ENCODE measurements around the gene YPEL2. TPM values are rescaled to one million over a fixed set of nuclear protein-coding genes. Genes with fewer than 3 reads are reported as not detected.

The YPEL2 gene
- total RNA-seq, 1 experiment from 2014 or later: 1.1 TPM

GRCh38 chr17:59433586-59433985 lies 102.1 kb downstream of the YPEL2 start:
- no TSS peak for BruUV-seq (replicated peaks)
- intact Hi-C loops (cut with micrococcal nuclease; ENCODE audit: unreplicated experiment) (no loop called here), in situ Hi-C loops (cut with HindIII; ENCODE audit: low pct_unique_long_range_greater_than_20kb, low sequenced_read_pairs) (loop anchor here (25.0 kb wide), 1 partner anchor 196 kb away; no protein-coding TSS in a partner anchor)
- Histone ChIP-seq H3K9me3 (ENCODE audit: control insufficient read depth, insufficient read depth, low read depth, low read length) (no peaks in the 10 kb centered on the region), H3K4me3 (ENCODE audit: low read depth in 2 of 2, low read length in 2 of 2) (no peak overlapping the region), H3K27me3 (ENCODE audit: control insufficient read depth, insufficient read depth, low read length) (no peaks in the 10 kb centered on the region; the same call in 1 of the 2 replicates), H3K27ac (ENCODE audit: low read length) (no peak overlapping the region), H3K4me1 (ENCODE audit: control insufficient read depth, insufficient read depth, low read length) (no peaks in the 10 kb centered on the region), H3K36me3 (ENCODE audit: control insufficient read depth, insufficient read depth, low read length) (no peaks in the 10 kb centered on the region)
- ChIA-PET POLR2A (no interaction called here), CTCF (no interaction called here)
- ATAC-seq (no peak), DNase-seq (ENCODE audit: low read depth, low spot score) (no peak)
- TF ChIP-seq TCF7L2 (IDR thresholded peaks at IDR 0.05; ENCODE audit: low read depth, low read length) (no peak), SIN3A (IDR thresholded peaks at IDR 0.05; ENCODE audit: borderline replicate concordance, insufficient read depth, low read depth, low read length) (no peak), POLR2AphosphoS5 (IDR thresholded peaks at IDR 0.05; ENCODE audit: low read depth, low read length) (no peak)
- TF ChIP-seq, protein P1, sequence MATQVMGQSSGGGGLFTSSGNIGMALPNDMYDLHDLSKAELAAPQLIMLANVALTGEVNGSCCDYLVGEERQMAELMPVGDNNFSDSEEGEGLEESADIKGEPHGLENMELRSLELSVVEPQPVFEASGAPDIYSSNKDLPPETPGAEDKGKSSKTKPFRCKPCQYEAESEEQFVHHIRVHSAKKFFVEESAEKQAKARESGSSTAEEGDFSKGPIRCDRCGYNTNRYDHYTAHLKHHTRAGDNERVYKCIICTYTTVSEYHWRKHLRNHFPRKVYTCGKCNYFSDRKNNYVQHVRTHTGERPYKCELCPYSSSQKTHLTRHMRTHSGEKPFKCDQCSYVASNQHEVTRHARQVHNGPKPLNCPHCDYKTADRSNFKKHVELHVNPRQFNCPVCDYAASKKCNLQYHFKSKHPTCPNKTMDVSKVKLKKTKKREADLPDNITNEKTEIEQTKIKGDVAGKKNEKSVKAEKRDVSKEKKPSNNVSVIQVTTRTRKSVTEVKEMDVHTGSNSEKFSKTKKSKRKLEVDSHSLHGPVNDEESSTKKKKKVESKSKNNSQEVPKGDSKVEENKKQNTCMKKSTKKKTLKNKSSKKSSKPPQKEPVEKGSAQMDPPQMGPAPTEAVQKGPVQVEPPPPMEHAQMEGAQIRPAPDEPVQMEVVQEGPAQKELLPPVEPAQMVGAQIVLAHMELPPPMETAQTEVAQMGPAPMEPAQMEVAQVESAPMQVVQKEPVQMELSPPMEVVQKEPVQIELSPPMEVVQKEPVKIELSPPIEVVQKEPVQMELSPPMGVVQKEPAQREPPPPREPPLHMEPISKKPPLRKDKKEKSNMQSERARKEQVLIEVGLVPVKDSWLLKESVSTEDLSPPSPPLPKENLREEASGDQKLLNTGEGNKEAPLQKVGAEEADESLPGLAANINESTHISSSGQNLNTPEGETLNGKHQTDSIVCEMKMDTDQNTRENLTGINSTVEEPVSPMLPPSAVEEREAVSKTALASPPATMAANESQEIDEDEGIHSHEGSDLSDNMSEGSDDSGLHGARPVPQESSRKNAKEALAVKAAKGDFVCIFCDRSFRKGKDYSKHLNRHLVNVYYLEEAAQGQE (IDR thresholded peaks at IDR 0.05; ENCODE audit: insufficient read depth in 1 of 2, low read depth in 2 of 2, low read length in 1 of 2): no peak

DNA sequence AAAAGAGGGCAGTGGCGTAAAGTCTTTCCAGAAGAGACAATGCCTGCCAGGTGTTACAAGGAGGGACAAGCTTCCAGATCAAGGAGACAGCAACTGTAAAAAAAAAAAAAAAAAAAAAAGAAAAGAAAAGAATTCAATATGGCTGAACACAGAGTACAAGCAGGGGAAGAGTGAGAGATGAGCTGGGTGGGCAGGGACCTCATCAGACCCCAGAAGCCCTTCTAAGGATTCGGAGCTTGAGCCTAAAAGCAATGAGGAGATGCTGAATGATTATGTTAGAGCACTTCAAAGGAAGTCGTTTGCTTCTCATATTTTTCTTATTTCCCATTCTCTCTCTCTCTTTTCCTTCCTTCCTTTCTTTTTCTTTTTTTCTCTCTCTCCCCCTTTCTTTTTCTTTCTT lies 103.0 kb downstream of the YPEL2 start:
- CTCF ChIA-PET: no interaction called here

More for the DNA sequence above, 103.0 kb downstream of the YPEL2 start:
- no peak overlapping the region for H3K27ac ChIP-seq (ENCODE audit: low read length)
- no peak for DNase-seq (ENCODE audit: low read depth, low spot score)
- no TSS peak for BruUV-seq (replicated peaks)
- in situ Hi-C loops (cut with HindIII; ENCODE audit: low pct_unique_long_range_greater_than_20kb, low sequenced_read_pairs): loop anchor here (25.0 kb wide), 1 partner anchor 197 kb away; no protein-coding TSS in a partner anchor
- no peaks in the 10 kb centered on the region for H3K4me1 ChIP-seq (ENCODE audit: control insufficient read depth, insufficient read depth, low read length)
- no peak overlapping the region for H3K4me3 ChIP-seq (ENCODE audit: low read depth in 2 of 2, low read length in 2 of 2)
- no peaks in the 10 kb centered on the region; the same call in 1 of the 2 replicates for H3K27me3 ChIP-seq (ENCODE audit: control insufficient read depth, insufficient read depth, low read length)
- H3K9me3 ChIP-seq (ENCODE audit: control insufficient read depth, insufficient read depth, low read depth, low read length): no peaks in the 10 kb centered on the region
- intact Hi-C loops (cut with micrococcal nuclease; ENCODE audit: unreplicated experiment): no loop called here
- no peak for ATAC-seq
- POLR2A ChIA-PET: no interaction called here
- H3K36me3 ChIP-seq (ENCODE audit: control insufficient read depth, insufficient read depth, low read length): no peaks in the 10 kb centered on the region
- TF ChIP-seq TCF7L2 (IDR thresholded peaks at IDR 0.05; ENCODE audit: low read depth, low read length) (no peak), POLR2AphosphoS5 (IDR thresholded peaks at IDR 0.05; ENCODE audit: low read depth, low read length) (no peak), SIN3A (IDR thresholded peaks at IDR 0.05; ENCODE audit: borderline replicate concordance, insufficient read depth, low read depth, low read length) (no peak)
- TF ChIP-seq, protein P1 (IDR thresholded peaks at IDR 0.05; ENCODE audit: insufficient read depth in 1 of 2, low read depth in 2 of 2, low read length in 1 of 2): no peak
- TF ChIP-seq, protein P2, sequence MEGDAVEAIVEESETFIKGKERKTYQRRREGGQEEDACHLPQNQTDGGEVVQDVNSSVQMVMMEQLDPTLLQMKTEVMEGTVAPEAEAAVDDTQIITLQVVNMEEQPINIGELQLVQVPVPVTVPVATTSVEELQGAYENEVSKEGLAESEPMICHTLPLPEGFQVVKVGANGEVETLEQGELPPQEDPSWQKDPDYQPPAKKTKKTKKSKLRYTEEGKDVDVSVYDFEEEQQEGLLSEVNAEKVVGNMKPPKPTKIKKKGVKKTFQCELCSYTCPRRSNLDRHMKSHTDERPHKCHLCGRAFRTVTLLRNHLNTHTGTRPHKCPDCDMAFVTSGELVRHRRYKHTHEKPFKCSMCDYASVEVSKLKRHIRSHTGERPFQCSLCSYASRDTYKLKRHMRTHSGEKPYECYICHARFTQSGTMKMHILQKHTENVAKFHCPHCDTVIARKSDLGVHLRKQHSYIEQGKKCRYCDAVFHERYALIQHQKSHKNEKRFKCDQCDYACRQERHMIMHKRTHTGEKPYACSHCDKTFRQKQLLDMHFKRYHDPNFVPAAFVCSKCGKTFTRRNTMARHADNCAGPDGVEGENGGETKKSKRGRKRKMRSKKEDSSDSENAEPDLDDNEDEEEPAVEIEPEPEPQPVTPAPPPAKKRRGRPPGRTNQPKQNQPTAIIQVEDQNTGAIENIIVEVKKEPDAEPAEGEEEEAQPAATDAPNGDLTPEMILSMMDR (IDR thresholded peaks at IDR 0.05): no peak

All from Panc1 (cell line).